NCI-H1930 (cell line): ENCODE results near the gene SCGB1C2.
"Not testable (repeated sequence)": the region's sequence is repeated elsewhere in the genome, so short reads cannot be mapped to it uniquely, and the experiment has no call there.

ENCODE experiments used
- DNase-seq, 2 experiments: peaks; one replicate each; lab custom pipeline; 2025; lab: John Stamatoyannopoulos, UW

Gene SCGB1C2

DNA sequence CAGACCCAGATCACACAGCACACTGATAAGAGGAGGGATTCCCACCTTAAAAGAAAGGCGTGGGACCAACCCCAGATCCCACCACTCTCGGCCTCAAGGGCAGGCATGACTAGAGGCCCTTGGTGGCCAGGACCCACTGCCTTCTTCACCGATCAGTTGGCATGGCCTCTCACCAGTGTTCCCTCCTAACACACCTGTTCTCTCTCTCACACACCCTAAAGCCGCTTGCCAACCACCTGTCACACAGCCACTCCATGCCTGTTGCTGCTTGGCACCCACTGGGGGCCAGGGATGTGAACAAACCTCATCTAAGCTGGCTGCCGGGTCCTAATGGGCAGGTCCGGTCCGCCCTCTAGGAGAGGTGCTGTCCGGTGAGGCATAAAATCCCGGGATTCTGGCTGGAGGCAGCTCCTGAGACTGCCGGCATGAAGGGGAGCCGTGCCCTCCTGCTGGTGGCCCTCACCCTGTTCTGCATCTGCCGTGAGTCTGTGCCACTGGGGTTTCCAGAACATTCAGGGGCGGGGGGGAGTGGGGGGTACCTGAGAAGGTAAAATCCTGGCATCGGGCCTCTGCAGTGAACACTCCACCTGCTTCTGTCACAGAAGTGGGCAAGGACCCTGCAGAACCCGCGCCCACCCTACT lies at the start of gene SCGB1C2:
TSS of gene SCGB1C2 (plus strand) at position 404 of the 642 bp plus-strand sequence. CDS start at position 426, 22 bp downstream.
- DNase-seq: not testable (repeated sequence)

DNA sequence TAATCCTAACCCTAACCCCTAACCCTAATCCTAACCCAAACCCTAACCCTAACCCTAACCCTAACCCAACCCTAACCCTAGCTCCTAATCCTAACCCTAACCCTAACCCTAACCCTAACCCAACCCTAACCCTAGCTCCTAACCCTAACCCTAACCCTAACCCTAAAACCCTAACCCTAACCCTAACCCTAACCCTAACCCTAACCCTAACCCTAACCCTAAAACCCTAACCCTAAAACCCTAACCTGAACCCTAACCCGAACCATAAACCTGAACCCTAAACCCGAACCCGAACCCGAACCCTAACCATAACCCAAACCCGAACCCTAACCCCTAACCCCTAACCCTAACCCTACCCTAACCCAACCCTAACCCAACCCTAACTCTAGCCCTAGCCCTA lies 24.3 kb upstream of the SCGB1C2 start:
- not testable (repeated sequence) for DNase-seq

DNA sequence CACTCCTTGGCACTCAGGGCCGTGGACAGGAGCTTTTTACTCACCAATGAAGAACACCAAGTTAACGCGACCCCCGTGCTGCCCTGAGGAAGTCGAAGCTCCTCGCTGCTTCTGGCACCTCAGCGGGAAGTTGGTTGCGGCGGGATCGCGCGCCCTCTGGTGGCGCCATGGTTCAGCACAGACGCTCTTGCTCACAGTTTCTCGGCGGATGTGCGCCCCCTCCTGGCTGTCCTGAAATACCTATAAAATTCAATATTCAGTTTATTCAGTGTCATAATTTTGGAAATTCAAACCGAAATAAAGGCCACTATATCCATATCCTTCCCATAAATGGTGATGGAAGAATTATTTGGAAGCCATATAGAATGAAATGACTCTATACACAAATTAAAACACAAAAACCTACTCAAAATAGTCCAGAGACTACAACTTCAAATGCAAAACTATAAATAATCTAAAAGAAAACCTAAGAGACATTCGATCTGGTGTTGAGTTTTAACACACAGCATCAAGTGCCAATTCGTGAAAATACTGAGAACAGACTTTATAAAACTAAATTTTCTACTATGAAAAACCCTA lies 18.9 kb upstream of the SCGB1C2 start:
- DNase-seq: not testable (repeated sequence)

DNA sequence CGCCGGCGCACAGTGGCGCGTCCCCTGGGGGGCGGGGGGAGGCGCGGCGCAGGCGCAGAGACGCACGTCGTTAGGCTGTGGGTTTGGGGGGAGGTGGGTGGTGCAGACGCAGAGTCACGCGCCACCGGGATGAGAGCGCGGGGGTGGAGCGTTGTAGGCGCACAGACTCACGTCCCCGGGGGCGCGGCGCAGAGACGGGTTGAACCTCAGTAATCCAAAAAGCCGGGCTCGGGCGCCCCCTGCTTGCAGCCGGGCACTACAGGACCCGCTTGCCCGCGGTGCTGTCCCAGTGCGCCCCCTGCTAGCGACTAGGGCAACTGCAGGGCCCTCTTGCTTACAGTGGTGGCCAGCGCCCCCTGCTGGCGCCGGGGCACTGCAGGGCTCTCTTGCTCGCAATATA lies 3.4 kb upstream of the SCGB1C2 start:
- not testable (repeated sequence) for DNase-seq

DNA sequence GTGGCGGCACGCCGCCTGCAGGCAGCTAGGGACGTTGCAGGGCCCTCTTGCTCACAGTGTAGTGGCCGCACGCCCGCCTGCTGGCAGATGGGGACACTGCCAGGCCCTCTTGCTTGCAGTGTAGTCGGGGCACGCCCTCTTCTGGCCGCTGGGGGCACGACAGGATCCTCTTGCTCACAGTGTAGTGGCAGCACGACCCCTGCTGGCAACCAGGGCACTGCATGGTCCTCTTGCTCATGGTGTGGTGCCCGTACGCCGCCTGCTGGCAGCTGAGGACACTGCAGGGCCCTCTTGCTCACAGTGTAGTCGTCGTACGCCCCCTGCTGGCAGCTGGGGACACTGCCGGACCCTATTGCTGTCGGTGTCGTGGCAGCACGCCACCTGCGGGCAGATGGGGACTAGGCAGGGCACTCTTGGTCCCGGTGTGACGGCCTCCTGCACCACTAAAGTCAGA lies 3.0 kb upstream of the SCGB1C2 start:
- DNase-seq: not testable (repeated sequence)

DNA sequence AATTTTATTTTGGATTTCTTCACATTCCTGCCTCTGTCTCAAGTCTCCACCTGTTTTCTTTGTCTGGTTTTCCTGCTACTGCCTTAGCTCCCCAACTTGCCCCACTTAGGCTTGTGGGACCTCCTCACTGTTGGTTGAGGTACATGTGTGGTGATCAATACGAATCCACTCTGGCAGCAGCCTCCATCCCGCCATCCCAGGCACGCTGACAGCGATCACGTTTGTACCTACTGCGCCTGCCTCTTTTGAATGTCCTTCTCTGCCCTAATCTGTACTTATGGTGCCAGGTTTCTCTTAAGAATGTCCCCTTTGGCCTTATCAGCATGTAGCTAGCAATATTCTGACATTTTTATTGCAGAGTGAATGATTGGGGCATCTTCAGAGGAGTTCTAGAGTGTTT lies 2.3 kb upstream of the SCGB1C2 start:
- not testable (repeated sequence) for DNase-seq

DNA sequence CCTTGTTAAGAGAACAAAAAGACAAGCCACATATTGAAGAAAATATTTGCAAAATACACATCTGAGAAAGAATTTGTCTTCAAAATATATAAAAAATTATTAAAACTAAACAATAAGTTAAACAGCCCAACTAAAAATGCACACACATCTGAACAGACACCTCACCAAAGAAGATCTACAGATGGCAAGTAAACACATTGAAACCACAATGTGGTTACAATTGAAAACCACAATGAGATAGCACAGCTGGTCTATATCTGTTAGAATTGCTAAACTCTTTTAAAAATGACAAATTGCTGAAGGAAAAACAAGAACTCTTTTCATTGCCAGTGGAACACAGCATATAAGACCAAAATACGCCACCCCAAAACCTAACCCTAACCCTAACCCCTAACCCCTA lies 1.5 kb upstream of the SCGB1C2 start:
- not testable (repeated sequence) for DNase-seq

DNA sequence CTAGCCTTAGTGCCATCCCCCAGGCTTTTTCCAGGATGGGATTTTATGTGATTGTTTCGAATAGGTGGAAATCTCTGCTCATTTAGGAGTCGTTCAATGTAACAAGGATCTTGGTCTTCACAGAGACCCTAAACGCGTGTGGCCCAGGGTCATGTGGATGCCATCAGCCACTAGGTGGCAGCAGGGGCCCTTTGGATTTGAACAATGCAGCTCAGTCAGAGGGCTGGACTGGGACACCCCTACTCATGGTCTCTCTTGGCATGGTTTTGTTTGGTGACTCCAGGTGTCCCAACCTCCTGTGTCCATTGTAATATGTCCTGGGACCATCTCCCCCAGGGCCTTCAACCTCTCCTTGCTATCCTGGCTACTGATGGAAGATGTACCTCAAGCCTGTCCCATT lies 838 bp upstream of the SCGB1C2 start:
- not testable (repeated sequence) for DNase-seq

DNA sequence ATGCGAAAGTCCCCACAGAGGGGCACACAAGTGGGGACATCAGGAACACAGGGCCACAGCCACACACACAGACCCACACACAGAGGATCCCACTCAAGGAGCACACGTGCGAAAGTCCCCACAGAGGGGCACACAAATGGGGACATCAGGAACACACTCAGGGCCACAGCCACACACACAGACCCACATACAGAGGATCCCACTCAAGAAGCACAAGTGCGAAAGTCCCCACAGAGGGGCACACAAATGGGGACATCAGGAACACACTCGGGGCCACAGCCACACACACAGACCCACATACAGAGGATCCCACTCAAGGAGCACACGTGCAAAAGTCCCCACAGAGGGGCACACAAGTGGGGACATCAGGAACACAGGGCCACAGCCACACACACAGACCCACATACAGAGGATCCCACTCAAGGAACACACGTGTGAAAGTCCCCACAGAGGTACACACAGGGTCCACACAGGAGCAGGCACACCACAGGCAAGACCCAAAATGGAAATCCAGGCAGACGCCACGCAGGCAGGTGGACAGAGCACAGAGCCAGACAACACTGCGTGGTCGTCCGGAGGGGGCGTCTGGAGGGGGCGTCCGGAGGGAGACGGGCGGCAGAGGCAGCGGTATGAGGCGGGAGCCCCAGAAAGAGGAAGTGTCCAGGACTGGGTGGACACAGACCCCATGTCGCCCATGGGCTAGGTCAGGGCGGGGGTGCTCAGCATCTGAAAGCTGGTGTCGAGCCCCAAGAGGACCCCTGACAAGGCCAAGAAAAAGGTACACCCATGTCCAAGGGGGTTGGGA lies 2.2 kb downstream of the SCGB1C2 start:
- DNase-seq: not testable (repeated sequence)

DNA sequence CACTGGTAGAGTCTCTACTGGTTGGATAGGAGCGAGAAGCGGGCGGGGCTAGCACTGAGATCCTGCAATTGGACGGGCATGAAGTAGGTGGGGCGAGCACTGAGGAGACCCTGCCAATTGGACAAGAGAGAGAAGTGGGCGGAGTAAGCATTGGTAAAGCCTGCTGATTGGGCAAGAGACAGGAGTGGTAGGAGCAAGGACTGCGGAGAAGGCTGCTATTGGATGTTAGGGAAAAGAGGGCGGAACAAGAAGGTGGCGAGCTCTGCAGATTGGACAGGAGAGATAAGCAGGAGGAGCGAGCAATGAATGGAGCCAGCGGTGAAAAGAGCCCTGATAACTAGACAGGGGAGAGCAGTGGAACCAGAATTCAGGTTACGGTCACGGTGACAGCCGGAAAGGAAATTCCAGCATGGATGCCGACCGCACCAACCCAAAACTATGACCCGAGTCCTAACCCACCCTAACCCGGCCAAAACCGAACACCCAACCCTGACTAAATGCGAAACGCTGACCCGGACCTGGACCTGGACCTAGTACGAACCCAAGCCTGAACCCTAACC lies 4.8 kb downstream of the SCGB1C2 start:
- DNase-seq: peak; percentile 16 to 32

DNA sequence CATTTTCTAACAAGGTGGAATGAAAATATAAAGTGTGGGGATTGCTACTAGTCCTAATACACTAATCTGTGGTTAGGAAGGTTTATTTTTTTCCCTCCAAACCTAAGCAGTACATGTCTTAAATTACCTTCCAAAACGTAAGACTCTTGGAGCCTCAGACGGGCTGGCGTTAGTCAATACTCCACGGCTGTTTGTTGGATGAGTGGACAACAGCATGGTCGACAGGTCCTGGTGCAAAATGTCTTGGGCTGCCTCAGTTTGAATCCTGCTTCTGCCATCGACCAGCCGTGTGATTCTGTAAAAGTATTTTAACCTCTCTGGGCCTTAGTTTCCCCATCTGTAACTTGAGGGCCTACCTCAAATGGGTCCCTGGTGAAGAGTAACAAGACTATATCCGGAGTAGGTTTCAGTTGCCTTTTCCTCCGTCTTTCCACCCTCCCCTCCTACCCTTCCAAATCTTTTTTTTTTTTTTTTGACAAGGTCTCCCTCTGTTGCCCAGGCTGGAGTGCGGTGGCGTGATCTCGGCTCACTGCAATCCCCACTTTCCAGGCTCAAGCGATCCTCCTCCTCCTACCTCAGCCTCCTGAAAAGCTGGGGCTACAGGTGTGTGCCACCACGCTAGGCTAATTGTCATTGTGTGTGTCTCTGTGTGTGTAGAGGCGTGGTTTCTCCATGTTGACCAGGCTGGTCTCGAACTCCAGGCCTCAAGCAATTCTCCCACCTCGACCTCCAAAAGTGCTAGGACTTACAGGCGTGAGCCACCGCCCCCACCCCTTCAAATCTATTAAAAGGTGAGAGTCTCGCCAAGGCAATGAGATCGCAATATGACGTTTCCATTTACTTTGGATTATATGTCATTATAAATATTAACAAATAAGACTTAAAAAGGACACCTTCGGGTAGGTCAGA lies 5.8 kb downstream of the SCGB1C2 start:
- no peak for DNase-seq

DNA sequence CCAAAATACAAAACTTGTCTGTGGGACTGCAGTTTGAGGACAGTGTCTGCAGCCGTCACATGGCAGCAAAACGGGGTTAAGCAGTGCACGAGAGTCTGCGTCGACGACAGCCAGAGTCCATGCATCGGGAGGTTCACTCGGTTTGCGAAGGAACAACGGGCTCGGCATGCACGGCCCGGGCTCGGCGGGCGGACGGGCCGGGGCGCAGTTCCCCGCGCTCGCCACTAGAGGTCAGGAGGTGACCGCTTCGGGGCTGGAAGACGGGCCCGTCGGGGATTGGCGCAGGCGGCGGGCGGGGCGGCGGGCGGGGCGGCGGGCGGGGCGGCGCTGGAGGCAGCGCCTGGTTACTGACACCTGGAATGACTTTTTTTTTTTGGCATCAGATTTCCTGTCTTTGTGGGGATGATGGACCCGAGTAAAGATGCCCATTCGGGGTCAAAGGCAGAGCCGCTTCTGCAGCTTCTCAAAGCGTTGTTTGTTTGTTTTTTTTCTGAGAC lies 6.5 kb downstream of the SCGB1C2 start:
- peak; percentile 43 to 78 for DNase-seq

DNA sequence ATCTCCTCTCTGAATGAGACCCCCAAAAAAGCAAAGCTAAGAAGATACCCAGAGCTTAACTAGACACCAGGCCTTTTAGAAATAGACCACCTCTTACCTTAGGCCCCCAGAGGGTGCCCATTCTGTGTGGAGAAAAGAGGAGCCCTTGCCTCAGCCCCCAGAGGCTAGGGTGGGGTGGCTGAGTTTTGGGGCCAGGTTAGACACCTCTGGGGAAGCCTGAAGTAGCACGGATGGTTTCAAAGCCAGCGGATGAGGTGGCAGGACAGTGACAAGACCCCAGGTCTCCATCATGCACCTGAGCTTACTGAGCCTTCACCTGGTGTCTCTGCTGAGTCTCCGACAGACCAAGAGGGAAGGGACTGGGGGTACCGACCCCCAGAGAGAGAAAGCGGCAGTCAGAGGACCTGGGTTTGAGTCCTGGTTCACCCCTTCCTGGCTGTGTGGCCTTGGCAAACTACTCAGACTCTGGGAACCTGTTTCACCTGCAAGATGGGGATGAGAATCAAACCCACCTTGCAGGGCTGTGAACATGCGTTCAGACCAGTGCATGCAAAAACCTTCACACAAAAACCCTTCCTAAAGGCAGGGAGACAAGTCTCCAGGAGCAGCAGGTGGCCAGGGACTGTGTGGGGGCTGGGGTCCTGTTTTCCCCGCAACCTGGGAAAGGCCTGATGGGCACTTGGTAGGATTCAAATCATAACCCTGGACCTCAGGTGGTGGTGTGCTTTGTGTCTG lies 7.7 kb downstream of the SCGB1C2 start:
- no peak for DNase-seq

DNA sequence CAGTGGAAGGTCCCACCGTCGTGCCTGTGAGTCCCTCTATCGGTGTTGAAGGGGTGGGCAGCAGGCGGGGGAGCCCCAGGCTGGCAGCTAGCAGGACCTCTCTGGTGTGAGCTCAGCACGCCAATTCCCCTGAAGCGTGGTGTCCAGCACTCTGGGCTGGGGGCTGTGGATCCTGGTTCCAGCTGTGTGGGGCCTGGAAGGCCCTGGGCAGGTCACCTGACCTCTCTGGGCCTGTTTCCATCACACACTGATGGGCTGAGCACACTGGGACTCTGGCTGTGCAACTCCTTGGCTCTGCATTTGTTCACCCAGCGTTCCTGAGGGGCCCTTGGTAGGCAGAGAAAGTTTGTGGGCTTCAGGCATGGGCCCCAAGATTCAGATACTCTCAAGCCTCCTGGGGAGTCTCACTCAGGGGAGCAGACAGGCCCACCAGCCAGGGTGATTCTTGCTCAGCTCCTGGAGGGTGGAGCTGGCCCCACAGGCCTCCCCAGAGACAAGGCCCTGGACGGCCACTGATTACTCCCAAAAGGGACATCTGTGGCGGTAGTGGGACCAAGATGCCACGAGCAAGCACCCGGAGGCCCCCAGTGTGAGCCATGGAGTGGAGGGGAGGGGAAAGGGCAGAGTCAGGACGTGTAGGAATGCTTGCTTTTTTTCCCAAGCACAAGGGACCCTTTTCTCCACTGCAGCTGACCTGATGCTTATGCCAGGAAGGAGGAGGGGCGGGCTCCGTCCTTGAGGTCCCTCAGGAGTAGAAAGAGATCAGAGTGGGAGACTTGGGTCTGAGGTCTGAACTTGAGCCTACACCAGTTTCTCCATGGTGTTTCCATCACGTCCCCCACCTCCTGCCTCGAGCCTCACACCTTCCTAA lies 8.5 kb downstream of the SCGB1C2 start:
- DNase-seq: no peak

DNA sequence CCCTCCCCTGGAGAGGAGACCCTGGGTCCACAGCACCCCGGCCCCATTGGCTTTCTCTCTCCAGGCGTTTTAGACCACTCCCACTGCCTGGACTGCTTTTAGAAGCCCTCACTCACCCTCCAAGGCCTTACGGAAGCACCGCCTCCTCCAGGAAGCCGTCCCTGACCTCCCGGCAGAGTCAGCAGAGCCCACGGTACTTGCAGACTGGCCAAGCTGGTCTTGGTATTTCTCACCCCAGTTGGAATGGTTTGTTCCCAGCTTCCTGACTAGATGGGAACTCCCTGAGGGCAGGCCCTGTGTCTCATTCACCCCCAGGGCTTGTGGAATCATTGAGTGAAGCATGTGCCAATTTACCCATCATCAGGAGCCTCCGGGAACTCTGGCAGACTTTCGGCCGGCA lies 9.2 kb downstream of the SCGB1C2 start:
- no peak for DNase-seq

DNA sequence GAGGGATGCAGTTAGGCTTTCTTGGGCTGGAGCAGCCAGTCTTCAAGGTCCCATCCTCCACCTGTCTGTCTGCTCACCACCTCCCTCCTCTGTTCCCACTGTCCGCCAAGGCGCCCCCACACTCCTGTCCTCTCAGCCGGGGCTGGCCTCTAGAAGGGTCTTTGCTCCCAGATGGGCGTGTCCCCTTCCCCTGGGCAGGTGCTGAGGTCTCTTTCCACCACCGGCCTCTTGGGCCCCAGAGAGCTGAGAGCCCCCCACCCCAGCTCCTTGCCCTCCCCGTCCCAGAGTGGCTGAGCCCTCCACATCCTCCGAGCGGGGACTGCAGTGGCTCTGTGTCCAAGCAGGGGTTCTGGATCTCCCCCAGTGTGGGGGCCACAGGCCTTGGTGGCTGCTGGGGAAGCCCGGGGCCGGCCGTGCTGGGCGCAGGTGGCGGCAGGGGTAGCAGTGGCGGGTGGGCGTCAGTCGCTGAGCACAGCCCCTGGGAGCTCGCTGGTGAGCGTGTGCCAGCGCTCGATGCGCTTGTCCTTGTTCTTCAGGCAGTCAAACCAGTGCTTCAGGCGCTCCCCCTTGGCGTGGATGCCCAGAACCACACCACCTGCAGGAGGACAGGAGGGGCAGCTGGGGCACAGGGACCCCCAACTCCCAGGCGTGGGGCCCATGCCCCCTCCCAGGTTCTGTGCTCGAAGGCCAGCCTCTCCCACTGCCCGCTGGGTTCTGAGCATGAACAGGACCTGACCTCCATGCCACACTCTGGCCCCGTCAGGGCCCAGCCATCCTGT lies 9.8 kb downstream of the SCGB1C2 start:
- no peak for DNase-seq

DNA sequence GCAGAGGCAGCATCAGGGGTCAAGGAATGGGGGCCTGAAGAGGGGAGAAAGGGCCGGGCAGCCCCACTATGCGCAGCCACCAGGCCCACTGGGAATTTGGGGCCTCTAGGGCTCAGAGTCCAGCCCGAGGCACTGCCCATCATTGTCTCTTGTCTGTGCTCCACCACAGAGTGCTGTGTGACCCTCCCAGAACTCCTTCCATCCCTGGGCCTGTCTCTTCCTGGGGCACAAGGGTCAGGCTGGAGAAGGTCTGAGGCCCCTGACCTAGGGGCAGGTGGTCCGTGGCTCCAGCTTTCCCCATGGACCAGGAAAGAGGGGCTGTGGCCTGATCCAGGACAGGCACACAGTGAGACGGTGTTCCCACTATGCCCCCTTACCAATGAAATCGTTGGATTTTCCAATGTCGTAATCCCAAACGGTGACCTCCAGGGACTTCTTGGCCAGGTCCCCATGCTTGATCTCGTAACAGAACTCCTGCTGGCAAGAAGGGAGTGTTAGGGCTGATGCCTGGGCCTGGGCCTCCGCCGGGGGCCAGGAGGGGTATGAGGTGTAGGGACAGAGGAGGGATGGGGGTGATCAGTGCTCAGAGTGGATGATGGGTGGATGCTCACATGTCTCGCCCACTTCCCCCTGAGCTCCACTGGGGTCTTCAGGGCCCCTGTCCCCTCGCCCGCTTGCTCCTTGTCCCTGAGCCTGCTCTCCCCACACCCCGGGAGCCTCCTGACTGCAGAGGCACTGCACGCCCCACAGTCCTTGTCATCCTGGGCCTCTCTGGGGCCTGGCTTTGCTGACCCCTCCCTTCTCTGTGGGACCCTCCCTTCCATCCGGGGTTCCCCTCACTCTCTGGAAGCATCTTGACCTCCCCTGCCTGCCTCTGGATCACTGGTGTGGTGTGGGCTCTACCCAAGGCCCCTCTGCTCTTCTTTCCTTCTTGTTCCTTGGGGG lies 10.7 kb downstream of the SCGB1C2 start:
- DNase-seq: no peak

DNA sequence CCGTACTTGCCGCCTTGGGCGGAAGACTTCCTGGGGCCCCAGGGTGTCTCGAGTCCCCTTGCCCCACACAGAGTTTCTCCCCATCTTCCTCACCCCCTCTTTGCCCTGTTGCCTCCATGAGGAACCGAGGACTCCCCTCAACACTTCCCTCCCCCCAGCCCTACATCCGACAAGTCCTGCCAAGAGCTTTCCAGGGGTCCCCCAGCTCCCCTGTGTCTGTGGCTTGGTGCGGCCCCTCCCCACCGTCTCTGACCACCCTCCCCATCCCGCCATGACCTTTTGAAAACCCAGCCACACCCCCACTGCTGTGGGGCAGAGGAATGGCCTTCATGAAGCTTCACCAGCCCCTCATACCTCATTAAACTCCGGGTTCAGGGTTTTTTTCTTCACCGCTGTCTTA lies 11.4 kb downstream of the SCGB1C2 start:
- DNase-seq: no peak
